GM10847 (cell line): ENCODE results near the gene PGAP6.

Experiments
- POLR2A ChIP-seq: IDR thresholded peaks from 2 replicates; pipeline ENCODE4 v1.6.1; 2011; ENCODE audit not compliant: insufficient read length; ENCODE audit errors: extremely low read depth

PGAP6 gene

GRCh38 chr16:325375-326145 is 56.2 kb downstream of the PGAP6 start:
- no peak for TF ChIP-seq POLR2A

GRCh38 chr16:324451-325334 is 57.1 kb downstream of the PGAP6 start:
- no peak for TF ChIP-seq POLR2A

- TF ChIP-seq POLR2A: no peak
Observed at GRCh38 chr16:324201-324450, 57.7 kb downstream of the PGAP6 start.

- no peak for TF ChIP-seq POLR2A
Observed at GRCh38 chr16:322476-323143, 59.2 kb downstream of the PGAP6 start.

- TF ChIP-seq POLR2A: no peak
Observed at GRCh38 chr16:321532-321931, 60.2 kb downstream of the PGAP6 start.
